ENCODE measurements around the gene OLFML1. TPM values are rescaled to one million over a fixed set of nuclear protein-coding genes. Genes with fewer than 3 reads are reported as not detected.
"Not testable (repeated sequence)": the region's sequence is repeated elsewhere in the genome, so short reads cannot be mapped to it uniquely, and the experiment has no call there.

Gene OLFML1
- total RNA-seq, 1 donor from 2014 or later = not detected

- peaks cover 4% of the 10 kb centered on the region for H3K9me3 Mint-ChIP-seq (ENCODE audit: unreplicated experiment)
- no peak overlapping the region for H3K27ac Mint-ChIP-seq (ENCODE audit: unreplicated experiment)
- Histone ChIP-seq H3K4me1 (ENCODE audit: insufficient read depth, low read length) (peaks cover 6% of the 10 kb centered on the region), H3K27ac (ENCODE audit: low read depth, low read length) (no peak overlapping the region), H3K9ac (ENCODE audit: low read length) (no peak overlapping the region), H3K27me3 (ENCODE audit: insufficient read depth, low read length) (peaks cover 19% of the 10 kb centered on the region), H3K9me3 (ENCODE audit: insufficient read depth, low read depth, low read length) (no peaks in the 10 kb centered on the region), H3K4me3 (ENCODE audit: insufficient read depth, low read depth, low read length) (no peak overlapping the region), H3K4me2 (ENCODE audit: low read length) (no peak overlapping the region), H4K20me1 (ENCODE audit: insufficient read depth, low read length) (no peaks in the 10 kb centered on the region), H2AFZ (ENCODE audit: low read depth, low read length) (no peak overlapping the region), H3K79me2 (ENCODE audit: insufficient read depth, low read length) (no peaks in the 10 kb centered on the region), H3K36me3 (ENCODE audit: insufficient read depth, low read length) (no peaks in the 10 kb centered on the region)
- H3K4me3 Mint-ChIP-seq (ENCODE audit: unreplicated experiment) = peak overlapping the region; percentile 23
- peaks cover 41% of the 10 kb centered on the region for H3K27me3 Mint-ChIP-seq (ENCODE audit: low read depth, unreplicated experiment)
- no peaks in the 10 kb centered on the region for H3K4me1 Mint-ChIP-seq (ENCODE audit: low read depth, unreplicated experiment)
- H3K36me3 Mint-ChIP-seq (ENCODE audit: low read depth, unreplicated experiment) = no peaks in the 10 kb centered on the region
- no peak for TF ChIP-seq CTCF (IDR thresholded peaks at IDR 0.05; ENCODE audit: insufficient read depth, low read depth, low read length)
- no peak for TF ChIP-seq EZH2 (IDR thresholded peaks at IDR 0.05; ENCODE audit: insufficient read depth, low read length)
- DNase-seq (ENCODE audit: low read depth) (no peak), FAIRE-seq (no peak)
These were observed 30.2 kb downstream of the OLFML1 start for GRCh38 chr11:7515447-7515886.

DNA sequence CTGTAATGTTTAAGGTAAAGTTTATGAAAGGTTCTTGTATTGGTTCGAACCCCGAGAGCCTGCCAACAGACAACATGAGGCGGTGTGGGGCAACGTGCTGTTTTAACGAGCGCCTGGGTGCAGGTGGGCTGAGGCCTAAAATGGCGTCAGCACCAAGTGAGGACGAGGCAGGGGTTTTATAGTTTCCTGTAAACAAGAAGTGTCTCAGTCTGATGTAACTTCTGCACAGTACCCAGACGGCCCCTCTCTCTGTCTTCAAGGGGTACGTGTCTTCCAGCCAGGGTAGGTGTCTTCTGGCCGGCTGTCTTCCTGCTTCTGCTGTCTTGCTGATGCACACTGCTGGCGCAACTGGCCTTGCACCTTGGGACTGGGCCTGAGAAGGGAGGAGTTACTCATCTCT, 31.2 kb downstream of the OLFML1 start:
- no peak for FAIRE-seq
- Mint-ChIP-seq H3K27me3 (ENCODE audit: low read depth, unreplicated experiment) (peaks cover 41% of the 10 kb centered on the region), H3K4me3 (ENCODE audit: unreplicated experiment) (no peak overlapping the region)

GRCh38 chr11:7517743-7518142, 32.4 kb downstream of the OLFML1 start:
- not testable (repeated sequence) for H2AFZ ChIP-seq (ENCODE audit: low read depth, low read length); H3K79me2 ChIP-seq (ENCODE audit: insufficient read depth, low read length); H3K9ac ChIP-seq (ENCODE audit: low read length); H3K9me3 ChIP-seq (ENCODE audit: insufficient read depth, low read depth, low read length); H3K4me1 Mint-ChIP-seq (ENCODE audit: low read depth, unreplicated experiment); H3K4me3 Mint-ChIP-seq (ENCODE audit: unreplicated experiment); H3K36me3 Mint-ChIP-seq (ENCODE audit: low read depth, unreplicated experiment); H3K27ac Mint-ChIP-seq (ENCODE audit: unreplicated experiment); H3K4me2 ChIP-seq (ENCODE audit: low read length); H3K4me1 ChIP-seq (ENCODE audit: insufficient read depth, low read length); H3K27ac ChIP-seq (ENCODE audit: low read depth, low read length); H3K36me3 ChIP-seq (ENCODE audit: insufficient read depth, low read length); FAIRE-seq; H3K4me3 ChIP-seq (ENCODE audit: insufficient read depth, low read depth, low read length); DNase-seq (ENCODE audit: low read depth); H3K9me3 Mint-ChIP-seq (ENCODE audit: unreplicated experiment); H4K20me1 ChIP-seq (ENCODE audit: insufficient read depth, low read length)
- peaks cover 41% of the 10 kb centered on the region for H3K27me3 Mint-ChIP-seq (ENCODE audit: low read depth, unreplicated experiment)
- H3K27me3 ChIP-seq (ENCODE audit: insufficient read depth, low read length) = peaks cover 19% of the 10 kb centered on the region

More for the DNA sequence above, 31.2 kb downstream of the OLFML1 start:
- H3K9me3 Mint-ChIP-seq (ENCODE audit: unreplicated experiment) = peaks cover 4% of the 10 kb centered on the region
- Histone ChIP-seq H3K36me3 (ENCODE audit: insufficient read depth, low read length) (no peaks in the 10 kb centered on the region), H3K9me3 (ENCODE audit: insufficient read depth, low read depth, low read length) (no peaks in the 10 kb centered on the region), H3K4me3 (ENCODE audit: insufficient read depth, low read depth, low read length) (no peak overlapping the region), H3K27ac (ENCODE audit: low read depth, low read length) (no peak overlapping the region), H3K79me2 (ENCODE audit: insufficient read depth, low read length) (no peaks in the 10 kb centered on the region), H3K4me1 (ENCODE audit: insufficient read depth, low read length) (peaks cover 6% of the 10 kb centered on the region), H4K20me1 (ENCODE audit: insufficient read depth, low read length) (no peaks in the 10 kb centered on the region), H3K4me2 (ENCODE audit: low read length) (no peak overlapping the region), H3K27me3 (ENCODE audit: insufficient read depth, low read length) (peaks cover 19% of the 10 kb centered on the region), H3K9ac (ENCODE audit: low read length) (no peak overlapping the region), H2AFZ (ENCODE audit: low read depth, low read length) (no peak overlapping the region)
- no peak for TF ChIP-seq EZH2 (IDR thresholded peaks at IDR 0.05; ENCODE audit: insufficient read depth, low read length)
- no peaks in the 10 kb centered on the region for H3K4me1 Mint-ChIP-seq (ENCODE audit: low read depth, unreplicated experiment)
- H3K36me3 Mint-ChIP-seq (ENCODE audit: low read depth, unreplicated experiment) = no peaks in the 10 kb centered on the region
- no peak for DNase-seq (ENCODE audit: low read depth)
- no peak overlapping the region for H3K27ac Mint-ChIP-seq (ENCODE audit: unreplicated experiment)
